OCI-LY3 (cell line): ENCODE results near the gene RAB9A.

Source experiments
- EZH2phosphoT487 ChIP-seq: fragments of 200-600 bp; shearing (Covaris generic); IDR thresholded peaks from 2 replicates; pipeline ENCODE4 v1.6.1; 2018; ENCODE audit warnings: antibody characterized with exemption, mixed run types, low read depth
- TF ChIP-seq, protein P1 (sequence below): fragments of 200-600, 300-600 bp; sonication (generic); IDR thresholded peaks from 2 replicates; pipeline ENCODE4 v1.5.1; 2014; ENCODE audit warnings: antibody characterized with exemption, low read length, low read depth

DNA sequence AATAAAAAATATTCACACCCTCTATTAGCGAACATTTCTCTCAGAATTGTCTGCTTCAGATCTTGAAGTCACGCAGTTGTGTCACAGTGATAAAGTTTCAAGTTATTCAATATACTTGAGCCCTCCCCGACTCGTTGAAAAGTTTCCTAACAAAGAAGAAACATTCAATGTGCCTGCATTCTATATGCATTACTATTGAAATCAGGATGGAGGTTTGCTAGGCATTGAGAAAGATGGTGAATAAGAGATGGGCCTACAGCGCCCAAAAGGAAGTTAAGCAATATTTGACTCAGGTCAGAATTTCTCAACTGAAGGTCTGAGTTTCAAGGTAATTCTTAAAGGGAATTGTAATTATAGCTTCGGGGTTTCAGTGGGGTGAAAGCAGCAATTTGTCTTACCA is 29.9 kb upstream of the RAB9A start:
- TF ChIP-seq, protein P1, sequence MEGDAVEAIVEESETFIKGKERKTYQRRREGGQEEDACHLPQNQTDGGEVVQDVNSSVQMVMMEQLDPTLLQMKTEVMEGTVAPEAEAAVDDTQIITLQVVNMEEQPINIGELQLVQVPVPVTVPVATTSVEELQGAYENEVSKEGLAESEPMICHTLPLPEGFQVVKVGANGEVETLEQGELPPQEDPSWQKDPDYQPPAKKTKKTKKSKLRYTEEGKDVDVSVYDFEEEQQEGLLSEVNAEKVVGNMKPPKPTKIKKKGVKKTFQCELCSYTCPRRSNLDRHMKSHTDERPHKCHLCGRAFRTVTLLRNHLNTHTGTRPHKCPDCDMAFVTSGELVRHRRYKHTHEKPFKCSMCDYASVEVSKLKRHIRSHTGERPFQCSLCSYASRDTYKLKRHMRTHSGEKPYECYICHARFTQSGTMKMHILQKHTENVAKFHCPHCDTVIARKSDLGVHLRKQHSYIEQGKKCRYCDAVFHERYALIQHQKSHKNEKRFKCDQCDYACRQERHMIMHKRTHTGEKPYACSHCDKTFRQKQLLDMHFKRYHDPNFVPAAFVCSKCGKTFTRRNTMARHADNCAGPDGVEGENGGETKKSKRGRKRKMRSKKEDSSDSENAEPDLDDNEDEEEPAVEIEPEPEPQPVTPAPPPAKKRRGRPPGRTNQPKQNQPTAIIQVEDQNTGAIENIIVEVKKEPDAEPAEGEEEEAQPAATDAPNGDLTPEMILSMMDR = no peak
- TF ChIP-seq EZH2phosphoT487 = no peak
